Measurements from ENCODE around the gene MAGEB3.

DNA sequence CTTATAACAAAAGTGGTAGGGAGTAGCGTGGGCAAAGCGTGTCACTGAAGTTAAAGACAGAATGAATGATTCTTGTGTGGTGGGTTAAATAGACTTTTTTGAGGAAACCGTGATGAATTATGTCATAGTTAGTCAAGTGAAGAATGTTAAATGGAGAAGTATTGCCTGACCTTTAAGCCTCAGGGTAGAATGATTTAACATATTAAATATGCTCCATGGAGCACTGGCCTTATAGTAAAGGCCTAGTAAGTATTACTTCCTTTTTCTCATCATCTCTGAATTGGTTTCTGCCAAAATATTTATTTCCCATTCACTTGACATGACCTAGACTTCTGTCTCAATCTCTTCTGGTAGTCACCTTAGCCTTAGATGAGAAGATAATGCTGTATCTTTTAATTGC lies 40.2 kb downstream of the MAGEB3 start:
- TF ChIP-seq GATA2 (IDR thresholded peaks at IDR 0.05; ENCODE audit: low read depth, low read length): no peak
- TF ChIP-seq GATA3 (IDR thresholded peaks at IDR 0.05; ENCODE audit: low read depth, low read length): no peak

All from SH-SY5Y (cell line).